Myocyte (in vitro differentiated cells): ENCODE data around the gene DNAJC13. TPM values are rescaled to one million over a fixed set of nuclear protein-coding genes. Genes with fewer than 3 reads are reported as not detected.

Experiments
- DNase-seq: peaks from one replicate; pipeline ENCODE4 v3.0.0-alpha.2; 2012; ENCODE audit warnings: low read depth
- total RNA-seq: library from RNA; depleted of rRNA; stranded (reverse); fragments of >200 nt; gene quantifications from 2 replicates; pipeline ENCODE4 v1.2.3, GENCODE V29; 2014

The DNAJC13 gene
- total RNA-seq, 1 donor from 2014 or later, result 46.4 TPM

DNA sequence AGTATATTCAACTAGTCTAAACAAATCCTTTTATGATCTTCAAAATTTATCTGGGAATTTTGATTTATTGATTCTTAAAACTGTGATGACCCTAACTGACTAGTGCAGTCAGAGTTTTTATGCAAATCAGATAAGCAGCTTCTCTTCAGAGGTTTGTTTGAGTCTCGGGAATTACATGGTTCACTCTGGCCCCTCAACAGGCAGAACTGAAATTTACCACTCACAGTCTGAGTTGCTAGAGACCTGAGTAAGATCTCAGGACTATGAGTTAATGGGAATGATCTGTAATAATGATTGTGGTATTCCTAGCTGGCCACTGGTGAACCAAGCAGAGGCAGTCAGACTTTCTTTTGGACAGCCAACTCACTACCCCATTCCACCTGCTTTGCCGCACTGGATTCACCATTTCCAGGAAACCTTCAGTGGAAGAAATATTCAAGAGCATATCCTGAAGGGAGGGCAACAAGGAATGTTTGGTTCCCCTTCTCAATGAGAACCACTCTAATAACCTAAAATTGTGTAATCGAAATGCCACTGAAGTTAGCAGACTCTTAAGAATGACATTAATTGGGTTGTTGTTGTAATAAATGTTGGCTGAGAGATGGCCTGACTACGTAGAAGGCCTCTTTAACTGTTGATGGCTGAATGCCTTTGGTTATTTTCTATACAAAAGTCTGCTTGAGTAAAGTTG is 11.5 kb upstream of the DNAJC13 start:
- no peak for DNase-seq

DNA sequence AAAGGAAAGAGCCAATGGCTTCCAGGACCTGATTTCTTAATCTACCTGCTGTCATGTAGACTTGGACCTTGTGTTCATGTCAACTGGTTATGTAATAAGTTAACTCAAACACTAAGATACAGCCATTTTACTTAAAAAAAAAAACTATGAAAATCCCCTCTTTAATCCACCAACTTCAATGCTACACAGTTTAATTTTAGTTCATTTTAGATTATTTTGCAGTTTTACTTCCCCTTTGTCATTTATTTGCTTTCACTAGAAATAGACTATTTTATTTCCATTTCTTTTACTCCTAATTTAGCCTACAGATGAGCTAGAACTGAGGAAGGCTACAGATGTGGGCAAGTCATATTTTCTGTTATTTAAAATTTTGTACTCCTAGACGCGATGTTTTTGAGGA is 10.7 kb upstream of the DNAJC13 start:
- DNase-seq, result no peak

DNA sequence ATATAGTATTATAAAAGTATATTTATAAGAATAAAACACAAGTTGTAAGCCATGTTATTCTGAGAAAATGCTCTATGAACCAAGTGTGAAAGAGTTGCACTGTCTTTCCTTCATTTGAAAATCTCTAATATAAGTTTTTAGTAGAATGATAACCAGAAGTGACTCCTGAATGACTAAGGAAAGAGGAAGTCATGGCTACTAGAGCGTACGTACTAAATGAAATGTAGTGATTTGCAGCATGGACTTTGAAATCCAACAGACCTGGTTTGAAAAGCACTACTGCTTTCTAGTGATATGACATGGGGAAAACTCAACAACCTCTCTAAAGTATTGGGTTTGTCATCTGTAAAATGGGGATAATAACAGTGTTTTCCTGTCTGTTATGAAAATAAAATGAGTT is 10.3 kb upstream of the DNAJC13 start:
- DNase-seq, result no peak

- DNase-seq, result no peak
Measured at GRCh38 chr3:132414841-132415240, 2.5 kb upstream of the DNAJC13 start.

GRCh38 chr3:132416161-132416560 is 1.1 kb upstream of the DNAJC13 start:
- no peak for DNase-seq

GRCh38 chr3:132417695-132418411 is 551 bp downstream of the DNAJC13 start:
- DNase-seq, result peak; percentile 60

GRCh38 chr3:132418916-132419315 is 1.6 kb downstream of the DNAJC13 start:
- DNase-seq, result no peak

DNA sequence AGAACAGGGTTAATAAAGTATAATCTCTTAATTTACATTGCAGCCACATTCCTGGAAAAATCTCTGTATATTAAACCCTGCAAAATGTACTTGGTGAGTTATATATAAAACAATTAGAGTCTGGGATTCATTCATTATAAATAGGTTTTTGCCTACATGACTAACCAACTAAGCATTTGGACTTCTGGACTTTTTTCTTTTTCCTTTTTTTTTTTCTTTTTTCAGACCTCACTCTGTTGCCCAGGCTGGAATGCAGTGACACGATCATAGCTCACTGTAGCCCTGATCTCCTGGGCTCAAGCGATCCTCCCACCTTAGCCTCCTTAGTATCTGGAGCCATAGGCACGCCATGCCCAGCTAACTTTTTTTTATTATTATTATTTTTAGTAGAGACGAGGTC is 4.5 kb downstream of the DNAJC13 start:
- DNase-seq, result no peak

GRCh38 chr3:132422531-132422930 is 5.2 kb downstream of the DNAJC13 start:
- no peak for DNase-seq

GRCh38 chr3:132432639-132433038 is 15.3 kb downstream of the DNAJC13 start:
- DNase-seq, result no peak

DNA sequence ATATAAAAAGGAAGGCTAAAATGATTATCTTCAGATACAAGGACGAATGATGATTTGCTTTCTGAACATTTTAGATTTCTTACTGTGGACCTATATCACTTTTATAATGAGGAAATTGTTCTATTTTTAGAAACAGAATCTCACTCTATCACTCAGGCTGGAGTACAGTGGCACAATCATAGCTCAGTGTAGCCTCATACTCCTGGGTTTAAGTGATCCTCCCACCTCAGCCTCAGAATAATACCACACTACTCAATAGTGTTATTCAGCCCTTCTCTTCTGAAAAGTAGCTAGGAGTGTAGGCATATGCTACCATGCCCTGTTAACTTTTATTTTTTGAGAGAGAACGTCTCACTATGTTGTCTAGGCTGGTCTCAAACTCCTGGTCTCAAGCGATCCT is 15.8 kb downstream of the DNAJC13 start:
- DNase-seq, result no peak

DNA sequence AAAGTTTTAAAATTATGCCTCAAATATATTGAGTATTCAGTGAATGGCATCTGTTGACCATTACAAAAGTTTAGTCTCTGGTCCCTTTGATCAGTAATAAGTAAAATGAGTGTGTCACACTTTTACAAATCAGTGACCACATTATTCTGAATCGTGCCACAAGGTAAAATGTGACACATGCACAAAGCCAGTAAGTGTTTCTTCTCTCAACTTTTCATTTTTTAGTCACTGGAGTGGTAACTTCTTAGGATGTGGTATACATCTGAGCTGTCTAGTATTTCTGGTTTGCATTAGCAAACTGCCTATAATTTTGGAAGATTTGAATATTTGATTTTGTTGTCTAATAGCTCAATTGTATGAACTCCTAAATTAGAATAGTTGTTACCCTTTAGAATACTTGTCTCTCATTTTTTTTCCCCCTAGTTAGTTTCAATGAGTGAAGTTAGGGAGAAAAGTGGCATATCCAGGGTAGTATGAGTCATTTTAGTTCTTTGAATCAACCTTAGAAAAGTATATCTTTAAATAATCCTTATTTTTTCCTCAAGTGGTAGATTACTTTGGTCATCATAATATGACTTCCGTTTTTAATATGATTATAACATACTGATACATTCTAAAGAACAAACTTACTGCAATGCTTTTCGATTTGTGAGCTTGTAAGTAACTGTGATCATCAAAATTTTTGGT is 18.1 kb downstream of the DNAJC13 start:
- DNase-seq, result no peak

GRCh38 chr3:132435911-132436425 is 18.7 kb downstream of the DNAJC13 start:
- no peak for DNase-seq

- no peak for DNase-seq
Measured at GRCh38 chr3:132443421-132443820, 26.1 kb downstream of the DNAJC13 start.

GRCh38 chr3:132444383-132444782 is 27.1 kb downstream of the DNAJC13 start:
- DNase-seq, result no peak

- no peak for DNase-seq
Measured at GRCh38 chr3:132445817-132446216, 28.5 kb downstream of the DNAJC13 start.

- DNase-seq, result peak; percentile 97
Measured at GRCh38 chr3:132448216-132448961, 31.1 kb downstream of the DNAJC13 start.

DNA sequence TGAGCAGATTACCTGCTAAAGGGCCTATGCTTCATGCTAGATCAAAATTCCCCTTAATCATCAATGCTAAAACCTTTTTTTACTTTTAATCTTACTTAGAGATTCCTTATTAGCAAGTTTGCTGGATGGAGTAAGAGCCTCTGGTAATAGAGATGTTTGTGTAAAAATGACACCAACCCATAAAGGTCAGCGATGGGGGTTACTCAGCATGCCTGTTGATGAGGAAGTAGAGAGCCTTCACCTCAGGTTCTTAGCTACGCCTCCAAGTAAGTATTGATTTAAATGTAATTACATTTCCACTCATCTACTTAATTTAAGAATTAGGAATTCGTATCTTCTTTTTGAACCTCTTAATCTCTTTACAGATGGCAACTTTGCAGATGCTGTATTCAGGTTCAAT is 38.8 kb downstream of the DNAJC13 start:
- no peak for DNase-seq

DNA sequence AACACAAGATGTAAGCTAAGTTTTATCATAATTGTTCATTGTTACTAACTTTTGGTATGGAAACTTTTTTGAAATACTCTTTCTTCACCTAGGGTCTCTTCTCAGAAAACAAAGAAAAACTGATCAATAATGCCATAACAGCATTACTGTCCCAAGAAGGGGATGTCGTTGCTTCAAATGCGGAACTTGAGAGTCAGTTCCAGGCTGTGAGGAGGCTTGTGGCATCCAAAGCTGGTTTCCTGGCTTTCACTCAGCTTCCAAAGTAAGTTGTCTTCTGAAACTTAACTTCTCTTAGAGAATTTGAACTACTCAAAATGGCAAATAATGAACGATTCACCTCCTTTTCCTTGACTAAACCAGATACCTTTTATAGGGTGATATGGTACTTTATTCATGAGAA is 39.3 kb downstream of the DNAJC13 start:
- DNase-seq, result no peak

DNA sequence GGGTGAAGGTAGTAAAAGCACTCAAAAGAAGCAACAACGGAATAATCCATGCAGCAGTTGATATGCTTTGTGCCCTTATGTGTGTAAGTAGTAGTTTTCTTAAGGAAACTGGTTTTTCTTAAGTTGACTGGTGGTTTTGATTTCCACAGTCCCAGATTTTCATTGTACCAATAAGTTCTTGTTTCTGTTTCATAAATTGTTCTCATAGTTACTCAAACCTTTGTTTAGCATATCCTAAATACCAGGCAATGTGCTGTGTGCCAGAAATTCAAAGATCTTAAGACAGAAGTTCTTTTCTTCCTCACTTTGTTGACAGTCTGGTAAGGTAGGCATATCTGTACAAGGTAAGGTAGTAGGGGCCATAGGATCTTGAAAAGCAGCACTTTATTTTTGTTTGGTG is 40.0 kb downstream of the DNAJC13 start:
- no peak for DNase-seq

DNA sequence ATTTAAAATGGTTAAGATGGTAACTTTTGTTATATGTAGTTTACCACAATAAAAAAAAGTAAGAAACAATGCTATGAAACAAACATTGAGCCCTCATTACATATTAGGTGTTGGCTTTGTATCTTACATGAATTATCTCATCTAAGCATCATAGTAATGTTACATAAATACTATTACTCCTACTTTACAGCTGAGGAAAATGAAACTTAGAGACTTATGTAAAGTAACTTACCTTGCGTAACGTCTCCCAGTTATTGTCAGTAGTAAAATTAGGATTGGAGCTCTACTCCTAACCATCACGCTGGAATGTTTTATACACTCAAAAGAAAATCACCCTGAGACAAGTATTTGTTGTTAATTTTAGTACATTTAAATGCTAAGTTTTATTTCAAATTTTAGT is 42.2 kb downstream of the DNAJC13 start:
- no peak for DNase-seq

DNA sequence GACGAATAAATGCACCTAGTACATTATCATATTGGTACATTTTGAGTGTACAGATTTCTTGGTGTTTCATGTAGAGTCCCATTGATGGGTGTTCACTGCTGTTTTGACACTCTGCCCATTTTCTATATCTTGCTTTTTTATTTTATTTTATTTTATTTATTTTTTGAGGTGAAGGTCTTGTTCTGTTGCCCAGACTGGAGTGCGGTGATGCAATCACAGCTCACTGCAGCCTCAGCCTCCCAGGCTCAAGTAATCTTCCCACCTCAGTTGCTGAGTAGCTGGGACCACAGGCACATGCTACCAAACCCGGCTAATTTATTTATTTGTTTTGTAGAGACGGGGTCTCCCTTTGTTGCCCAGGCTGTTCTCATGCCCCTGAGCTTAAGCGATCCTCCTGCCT is 44.2 kb downstream of the DNAJC13 start:
- DNase-seq, result no peak
